Esophagus squamous epithelium (tissue), 5 donors: ENCODE data around the gene CAGE1. TPM values are rescaled to one million over a fixed set of nuclear protein-coding genes. Genes with fewer than 3 reads are reported as not detected.

Experiments
- DNase-seq: peaks from one replicate; lab custom pipeline; 2025; lab: John Stamatoyannopoulos, UW
- H3K27ac ChIP-seq, 4 donors: fragments of 200-600 bp; sonication (generic); one replicate each; pipeline ENCODE4 v1.5.1; 2016 to 2019; ENCODE audit warnings: mild to moderate bottlenecking in 1 of 4
- H3K27me3 ChIP-seq, 4 donors: fragments of 200-600 bp; sonication (generic); 1 replicate in 3 of 4; 2 replicates in 1 of 4; pipeline versions ENCODE4 v1.5.1 to v1.6.0; 2017 to 2021; ENCODE audit warnings: antibody characterized with exemption in 1 of 4
- H3K36me3 ChIP-seq, 3 donors: fragments of 200-600 bp; sonication (generic); one replicate each; pipeline ENCODE4 v1.5.1; 2016 to 2019
- H3K4me1 ChIP-seq, 3 donors: fragments of 200-600 bp; sonication (generic); one replicate each; pipeline ENCODE4 v1.5.1; 2017 to 2019
- H3K4me3 ChIP-seq, 4 donors: fragments of 200-600 bp; sonication (generic); 1 replicate in 3 of 4; 2 replicates in 1 of 4; pipeline ENCODE4 v1.5.1; 2016 to 2019; ENCODE audit warnings: mild to moderate bottlenecking in 2 of 4, moderate library complexity in 1 of 4
- H3K9me3 ChIP-seq, 3 donors: fragments of 200-600 bp; sonication (generic); one replicate each; pipeline ENCODE4 v1.5.1; 2016 to 2019
- POLR2A ChIP-seq, 4 donors: fragments of 450-650 bp; IDR thresholded peaks; one replicate each; pipeline ENCODE4 v1.6.1; 2017; ENCODE audit warnings: antibody characterized with exemption in 4 of 4, mild to moderate bottlenecking in 4 of 4, moderate library complexity in 3 of 4
- WGBS, 2 donors: methylation state at CpG; one replicate each; pipeline ENCODE4 v1.1.5; 2018; 5-methylcytosine and 5-hydroxymethylcytosine counted together
- intact Hi-C: fragments of 100-400 bp; cut with DNase I; formaldehyde crosslinking; loops from one replicate; pipeline ENCODE4 v1.15.0; 2022
- total RNA-seq, 4 donors: library from RNA; depleted of rRNA; stranded (reverse); fragments of >200 nt; gene quantifications; one replicate each; pipeline ENCODE4 v1.1.0, GENCODE V29; 2016
- TF ChIP-seq, protein P1 (sequence below), 6 experiments: fragments of 450-650 bp in 4 of 6; fragments of 200-600 bp in 2 of 6; sonication (generic) in 2 of 6; IDR thresholded peaks; one replicate each; pipeline ENCODE4 v1.5.1; 2016 to 2019; ENCODE audit warnings: antibody characterized with exemption in 6 of 6, mild to moderate bottlenecking in 4 of 6, moderate library complexity in 4 of 6
- donor health status: DM: yes; HTN: yes; CAD: no.

The CAGE1 gene
- total RNA-seq, 4 donors from 2014 or later = 0.09 TPM; not detected in 3

DNA sequence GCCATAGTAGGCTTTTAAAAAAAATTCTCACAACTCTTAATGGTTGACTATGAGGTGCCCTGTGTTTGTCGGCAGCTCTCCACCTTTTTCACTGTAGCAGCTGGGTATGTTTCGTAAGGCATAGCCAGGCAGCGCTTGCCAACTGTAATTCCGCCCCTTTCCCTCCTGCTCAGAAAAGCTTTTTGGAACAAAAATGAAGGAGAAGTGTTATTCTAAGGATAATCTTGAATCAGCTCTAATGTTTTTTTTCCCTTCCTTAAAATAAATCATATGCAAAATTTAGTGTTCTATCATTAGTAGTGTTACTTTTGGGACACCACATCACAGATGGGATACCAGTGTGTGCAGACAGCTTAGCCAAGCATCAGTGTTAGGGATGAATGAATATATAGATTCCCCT is 21.3 kb upstream of the CAGE1 start:
- intact Hi-C loops = no loop called here
- Histone ChIP-seq H3K27me3 (no peaks in the 10 kb centered on the region), H3K27ac (no peak overlapping the region), H3K36me3 (peaks cover 7 to 100% (median 49%) of the 10 kb centered on the region in 3 donors), H3K4me3 (no peak overlapping the region), H3K9me3 (no peaks in the 10 kb centered on the region), H3K4me1 (no peaks in the 10 kb centered on the region)
- no peak for DNase-seq
- no peak for TF ChIP-seq POLR2A (IDR thresholded peaks at IDR 0.05)
- TF ChIP-seq, protein P1, sequence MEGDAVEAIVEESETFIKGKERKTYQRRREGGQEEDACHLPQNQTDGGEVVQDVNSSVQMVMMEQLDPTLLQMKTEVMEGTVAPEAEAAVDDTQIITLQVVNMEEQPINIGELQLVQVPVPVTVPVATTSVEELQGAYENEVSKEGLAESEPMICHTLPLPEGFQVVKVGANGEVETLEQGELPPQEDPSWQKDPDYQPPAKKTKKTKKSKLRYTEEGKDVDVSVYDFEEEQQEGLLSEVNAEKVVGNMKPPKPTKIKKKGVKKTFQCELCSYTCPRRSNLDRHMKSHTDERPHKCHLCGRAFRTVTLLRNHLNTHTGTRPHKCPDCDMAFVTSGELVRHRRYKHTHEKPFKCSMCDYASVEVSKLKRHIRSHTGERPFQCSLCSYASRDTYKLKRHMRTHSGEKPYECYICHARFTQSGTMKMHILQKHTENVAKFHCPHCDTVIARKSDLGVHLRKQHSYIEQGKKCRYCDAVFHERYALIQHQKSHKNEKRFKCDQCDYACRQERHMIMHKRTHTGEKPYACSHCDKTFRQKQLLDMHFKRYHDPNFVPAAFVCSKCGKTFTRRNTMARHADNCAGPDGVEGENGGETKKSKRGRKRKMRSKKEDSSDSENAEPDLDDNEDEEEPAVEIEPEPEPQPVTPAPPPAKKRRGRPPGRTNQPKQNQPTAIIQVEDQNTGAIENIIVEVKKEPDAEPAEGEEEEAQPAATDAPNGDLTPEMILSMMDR (IDR thresholded peaks at IDR 0.05) = no peak
- WGBS, 2 donors = 93 to 94% methylated on average over 4 of the region's 4 CpGs

DNA sequence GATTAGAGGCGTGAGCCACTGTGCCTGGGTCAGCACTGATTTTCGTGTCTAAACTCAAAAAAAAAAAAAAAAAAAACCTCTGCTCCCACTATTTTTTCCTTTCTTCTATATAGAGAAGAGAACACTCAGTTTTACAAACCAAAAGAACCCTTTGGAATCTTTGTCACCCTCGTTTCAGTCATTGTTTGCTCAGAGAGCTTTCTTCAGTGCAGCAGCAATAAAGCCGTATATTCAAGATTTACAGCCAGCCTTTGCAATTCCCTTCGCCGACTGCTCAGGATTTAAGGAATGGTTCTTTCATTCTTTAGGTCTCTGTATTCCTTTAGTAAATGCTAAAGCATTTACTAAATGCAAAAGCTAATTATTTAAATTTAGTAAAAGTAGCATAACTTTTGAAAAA is 20.2 kb upstream of the CAGE1 start:
- Histone ChIP-seq H3K9me3 (no peaks in the 10 kb centered on the region), H3K36me3 (peaks cover 7 to 100% (median 47%) of the 10 kb centered on the region in 3 donors), H3K27ac (no peak overlapping the region), H3K4me3 (no peak overlapping the region), H3K27me3 (no peaks in the 10 kb centered on the region), H3K4me1 (no peaks in the 10 kb centered on the region)
- TF ChIP-seq POLR2A (IDR thresholded peaks at IDR 0.05) = no peak
- TF ChIP-seq, protein P1 (IDR thresholded peaks at IDR 0.05) = no peak
- 87 to 95% methylated on average over 6 of the region's 6 CpGs for WGBS, 2 donors
- no peak for DNase-seq
- intact Hi-C loops = no loop called here

DNA sequence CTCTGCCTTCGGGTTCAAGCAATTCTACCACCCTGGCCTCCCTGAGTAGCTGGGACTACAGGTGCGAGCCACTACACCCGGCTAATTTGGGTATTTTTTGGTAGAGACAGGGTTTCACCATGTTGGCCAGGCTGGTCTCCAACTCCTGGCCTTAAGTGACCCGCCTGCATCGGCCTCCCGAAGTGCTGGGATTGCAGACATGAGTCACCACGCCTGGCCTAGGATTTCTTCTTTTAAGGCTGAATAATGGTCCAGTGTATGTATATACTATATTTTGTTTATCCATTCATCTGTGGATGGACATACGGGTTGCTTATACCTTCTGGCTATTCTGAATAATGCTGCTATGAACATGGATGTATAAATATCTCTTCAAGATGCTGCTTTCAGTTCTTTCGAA is 17.2 kb upstream of the CAGE1 start:
- no peak for TF ChIP-seq POLR2A (IDR thresholded peaks at IDR 0.05)
- TF ChIP-seq, protein P1 (IDR thresholded peaks at IDR 0.05) = no peak
- intact Hi-C loops = no loop called here
- WGBS, 2 donors = 89 to 91% methylated on average over 9 of the region's 9 CpGs
- Histone ChIP-seq H3K27ac (no peak overlapping the region), H3K4me1 (no peaks in the 10 kb centered on the region), H3K9me3 (no peaks in the 10 kb centered on the region), H3K4me3 (no peak overlapping the region), H3K36me3 (peaks cover 7 to 100% (median 44%) of the 10 kb centered on the region in 3 donors), H3K27me3 (no peaks in the 10 kb centered on the region)
- no peak for DNase-seq

DNA sequence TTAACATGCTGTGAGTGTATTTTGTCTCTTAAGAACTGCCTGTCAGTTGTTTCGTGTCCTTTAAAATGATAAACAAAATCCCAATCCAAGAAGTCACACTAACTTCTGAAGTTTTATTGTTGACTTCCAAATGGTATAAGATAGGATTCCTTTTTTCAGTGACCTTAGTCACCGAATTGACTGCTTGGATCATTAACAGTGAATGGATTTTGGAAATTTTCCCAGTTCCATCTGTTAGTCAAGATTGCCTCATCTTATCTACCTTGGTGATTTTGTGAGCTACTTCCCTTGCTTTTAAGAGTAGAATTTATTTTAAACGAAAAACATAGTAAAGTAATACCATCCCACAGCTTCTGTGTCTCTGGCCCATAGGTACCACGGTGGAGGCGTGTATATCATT is 15.0 kb upstream of the CAGE1 start:
- H3K4me3 ChIP-seq = no peak overlapping the region
- 62% methylated on average over 5 of the region's 5 CpGs for WGBS, 2 donors
- TF ChIP-seq, protein P1 (IDR thresholded peaks at IDR 0.05) = no peak
- no peak for TF ChIP-seq POLR2A (IDR thresholded peaks at IDR 0.05)
- no peak for DNase-seq
- no peaks in the 10 kb centered on the region for H3K9me3 ChIP-seq
- no peaks in the 10 kb centered on the region for H3K27me3 ChIP-seq
- no peaks in the 10 kb centered on the region for H3K4me1 ChIP-seq
- no peak overlapping the region for H3K27ac ChIP-seq
- peaks cover 7 to 100% (median 38%) of the 10 kb centered on the region in 3 donors for H3K36me3 ChIP-seq
- intact Hi-C loops = no loop called here

DNA sequence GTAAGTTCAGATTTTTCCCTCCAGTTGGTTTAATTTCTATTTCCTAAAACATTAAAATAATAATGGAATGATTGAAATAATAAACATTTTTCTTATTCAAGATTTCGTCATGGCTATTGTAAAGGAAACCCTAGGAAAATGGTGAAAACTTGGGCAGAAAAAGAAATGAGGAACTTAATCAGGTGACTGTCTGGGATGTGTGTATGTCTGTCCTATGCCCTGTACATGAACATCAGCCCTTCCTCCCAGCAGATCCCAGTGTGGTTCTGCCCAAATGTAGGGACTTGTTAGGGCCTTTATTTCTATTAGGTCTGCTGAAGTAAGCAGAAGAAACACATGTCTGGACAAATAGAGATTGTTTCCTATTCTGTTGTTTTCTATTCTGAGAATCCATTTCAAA is 13.2 kb upstream of the CAGE1 start:
- H3K4me3 ChIP-seq = no peak overlapping the region
- H3K36me3 ChIP-seq = peaks cover 7 to 100% (median 38%) of the 10 kb centered on the region in 3 donors
- intact Hi-C loops = no loop called here
- H3K27ac ChIP-seq = no peak overlapping the region
- H3K4me1 ChIP-seq = no peaks in the 10 kb centered on the region
- no peaks in the 10 kb centered on the region for H3K9me3 ChIP-seq
- H3K27me3 ChIP-seq = no peaks in the 10 kb centered on the region
- no peak for TF ChIP-seq POLR2A (IDR thresholded peaks at IDR 0.05)
- TF ChIP-seq, protein P1 (IDR thresholded peaks at IDR 0.05) = no peak
- DNase-seq = no peak
- 81 to 85% methylated on average over 1 of the region's 1 CpG for WGBS, 2 donors
